Gastrocnemius medialis (tissue), 4 donors: ENCODE measurements around the gene DAPK1. TPM values are rescaled to one million over a fixed set of nuclear protein-coding genes. Genes with fewer than 3 reads are reported as not detected.

Experiments
- ATAC-seq, 2 donors: fragments of 150-250 bp; one replicate each; pipeline ENCODE4 v1.9.1; 2016
- DNase-seq, 2 donors: peaks; one replicate each; pipeline ENCODE4 v3.0.0-alpha.2; 2019
- H3K27ac ChIP-seq, 4 donors: fragments of 200-600 bp; sonication (generic); 1 replicate in 1 of 4; 2 replicates in 3 of 4; pipeline ENCODE4 v1.5.1; 2016 to 2018; ENCODE audit warnings: mild to moderate bottlenecking in 2 of 4, moderate library complexity in 1 of 4
- H3K27me3 ChIP-seq, 3 donors: fragments of 200-600 bp; sonication (generic) in 2 of 3; 1 replicate in 1 of 3; 2 replicates in 2 of 3; pipeline versions ENCODE4 v1.5.1 to v1.6.0; 2016 to 2019; ENCODE audit warnings: mild to moderate bottlenecking in 1 of 3, moderate library complexity in 1 of 3
- H3K36me3 ChIP-seq, 2 donors: fragments of 200-600 bp; sonication (generic) in 1 of 2; one replicate each; pipeline ENCODE4 v1.5.1; 2017 to 2018
- H3K4me1 ChIP-seq, 2 donors: fragments of 200-600 bp; sonication (generic) in 1 of 2; one replicate each; pipeline ENCODE4 v1.5.1; 2016 to 2017; ENCODE audit warnings: mild to moderate bottlenecking in 2 of 2
- H3K4me3 ChIP-seq, 4 donors: fragments of 200-600 bp; sonication (generic) in 3 of 4; 1 replicate in 1 of 4; 2 replicates in 3 of 4; pipeline ENCODE4 v1.5.1; 2016 to 2019; ENCODE audit warnings: mild to moderate bottlenecking in 2 of 4
- H3K9me3 ChIP-seq, 3 donors: fragments of 200-600 bp; sonication (generic) in 2 of 3; 1 replicate in 1 of 3; 2 replicates in 2 of 3; pipeline ENCODE4 v1.5.1; 2016 to 2019
- CTCF ChIP-seq, 5 experiments: fragments of 450-650 bp in 3 of 5; fragments of 200-600 bp in 2 of 5; sonication (generic) in 2 of 5; IDR thresholded peaks in 4 of 5; conservative IDR thresholded peaks in 1 of 5; 1 replicate in 4 of 5; 2 replicates in 1 of 5; pipeline ENCODE4 v1.5.1; 2016 to 2019; ENCODE audit warnings: antibody characterized with exemption in 5 of 5, mild to moderate bottlenecking in 3 of 5, moderate library complexity in 3 of 5
- POLR2A ChIP-seq, 2 donors: fragments of 450-650 bp; IDR thresholded peaks; one replicate each; pipeline ENCODE4 v1.6.1; 2017; ENCODE audit warnings: antibody characterized with exemption in 2 of 2, mild to moderate bottlenecking in 2 of 2, moderate library complexity in 2 of 2
- in situ Hi-C, 4 donors: fragments of 200-750 bp; cut with MboI; loops; one replicate each; pipeline versions ENCODE4 v1.15.0 to v1.8.0; 2017; ENCODE audit warnings: low sequenced_read_pairs in 4 of 4
- intact Hi-C: fragments of 100-400 bp; cut with DNase I; formaldehyde crosslinking; loops from one replicate; pipeline ENCODE4 v1.15.1; 2023; ENCODE audit warnings: low total_unique reads
- total RNA-seq, 4 donors: library from RNA; depleted of rRNA; stranded (reverse); fragments of >200 nt; gene quantifications; one replicate each; pipeline versions ENCODE4 v1.1.0 to v1.2.3, GENCODE V29; 2016

Gene DAPK1
- total RNA-seq, 4 donors from 2014 or later: 1.2 to 4.3 (median 2.7) TPM

- no peaks in the 10 kb centered on the region for H3K36me3 ChIP-seq
- no peaks in the 10 kb centered on the region for H3K27me3 ChIP-seq
- intact Hi-C loops (no loop called here), in situ Hi-C loops (no loop called here)
- ATAC-seq (no peak), DNase-seq (no peak)
- no peak for TF ChIP-seq POLR2A (IDR thresholded peaks at IDR 0.05)
- TF ChIP-seq CTCF (IDR thresholded peaks at IDR 0.05 in 4 of 5, conservative IDR thresholded peaks at IDR 0.05 in 1 of 5): no peak
- no peak overlapping the region for H3K27ac ChIP-seq
- no peaks in the 10 kb centered on the region for H3K4me1 ChIP-seq
- no peaks in the 10 kb centered on the region for H3K9me3 ChIP-seq
- H3K4me3 ChIP-seq: no peak overlapping the region
Observed at GRCh38 chr9:87557996-87558395, 60.3 kb downstream of the DAPK1 start.

GRCh38 chr9:87558606-87559190 lies 61.0 kb downstream of the DAPK1 start:
- H3K4me1 ChIP-seq: no peaks in the 10 kb centered on the region
- in situ Hi-C loops: no loop called here
- ATAC-seq: no peak

GRCh38 chr9:87562062-87562461 lies 64.4 kb downstream of the DAPK1 start:
- no peak for TF ChIP-seq POLR2A (IDR thresholded peaks at IDR 0.05)
- no peak for TF ChIP-seq CTCF (IDR thresholded peaks at IDR 0.05 in 4 of 5, conservative IDR thresholded peaks at IDR 0.05 in 1 of 5)
- ATAC-seq: no peak
- no peak for DNase-seq
- intact Hi-C loops: no loop called here
- Histone ChIP-seq H3K27me3 (no peaks in the 10 kb centered on the region), H3K4me1 (no peaks in the 10 kb centered on the region), H3K9me3 (no peaks in the 10 kb centered on the region), H3K36me3 (no peaks in the 10 kb centered on the region), H3K27ac (no peak overlapping the region), H3K4me3 (no peak overlapping the region)
- in situ Hi-C loops: loop anchor here in 1 of 4 donors (10.0 kb wide), 1 partner anchor 57 kb away; no protein-coding TSS in a partner anchor

More at GRCh38 chr9:87558606-87559190, 61.0 kb downstream of the DAPK1 start:
- Histone ChIP-seq H3K9me3 (no peaks in the 10 kb centered on the region), H3K27me3 (no peaks in the 10 kb centered on the region), H3K36me3 (no peaks in the 10 kb centered on the region), H3K27ac (no peak overlapping the region), H3K4me3 (no peak overlapping the region)
- intact Hi-C loops: no loop called here
- TF ChIP-seq CTCF (IDR thresholded peaks at IDR 0.05 in 4 of 5, conservative IDR thresholded peaks at IDR 0.05 in 1 of 5) (no peak), POLR2A (IDR thresholded peaks at IDR 0.05) (no peak)
- DNase-seq: no peak

GRCh38 chr9:87562530-87563170 lies 65.0 kb downstream of the DAPK1 start:
- Histone ChIP-seq H3K36me3 (no peaks in the 10 kb centered on the region), H3K9me3 (no peaks in the 10 kb centered on the region), H3K4me1 (no peaks in the 10 kb centered on the region), H3K4me3 (no peak overlapping the region), H3K27ac (no peak overlapping the region), H3K27me3 (no peaks in the 10 kb centered on the region)
- ATAC-seq: no peak
- in situ Hi-C loops (loop anchor here in 1 of 4 donors (10.0 kb wide), 1 partner anchor 58 kb away; no protein-coding TSS in a partner anchor), intact Hi-C loops (no loop called here)
- TF ChIP-seq POLR2A (IDR thresholded peaks at IDR 0.05) (no peak), CTCF (IDR thresholded peaks at IDR 0.05 in 4 of 5, conservative IDR thresholded peaks at IDR 0.05 in 1 of 5) (no peak)
- no peak for DNase-seq
